ENCODE results near the gene KDM2A.
"Not testable (repeated sequence)": the region's sequence is repeated elsewhere in the genome, so short reads cannot be mapped to it uniquely, and the experiment has no call there.

Gene KDM2A

DNA sequence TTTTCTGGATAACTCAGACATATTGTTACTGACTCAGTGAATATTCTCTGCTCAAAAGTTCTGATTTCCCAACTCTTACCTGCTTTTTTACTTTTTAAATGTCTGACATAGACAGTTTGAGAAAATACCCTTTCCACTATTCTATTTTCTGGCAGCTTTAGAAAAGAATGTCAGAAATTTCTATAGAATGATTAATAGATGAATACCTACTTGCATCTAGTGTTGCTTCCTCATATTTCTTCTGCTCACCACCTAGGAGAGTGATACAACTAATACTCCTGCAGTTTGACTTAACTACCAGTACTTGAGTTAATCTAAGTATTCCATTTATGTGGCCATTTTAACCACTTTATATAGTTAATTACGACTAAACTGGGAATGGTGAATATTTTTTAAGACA lies 55.2 kb downstream of the KDM2A start:
- no peak for DNase-seq

DNA sequence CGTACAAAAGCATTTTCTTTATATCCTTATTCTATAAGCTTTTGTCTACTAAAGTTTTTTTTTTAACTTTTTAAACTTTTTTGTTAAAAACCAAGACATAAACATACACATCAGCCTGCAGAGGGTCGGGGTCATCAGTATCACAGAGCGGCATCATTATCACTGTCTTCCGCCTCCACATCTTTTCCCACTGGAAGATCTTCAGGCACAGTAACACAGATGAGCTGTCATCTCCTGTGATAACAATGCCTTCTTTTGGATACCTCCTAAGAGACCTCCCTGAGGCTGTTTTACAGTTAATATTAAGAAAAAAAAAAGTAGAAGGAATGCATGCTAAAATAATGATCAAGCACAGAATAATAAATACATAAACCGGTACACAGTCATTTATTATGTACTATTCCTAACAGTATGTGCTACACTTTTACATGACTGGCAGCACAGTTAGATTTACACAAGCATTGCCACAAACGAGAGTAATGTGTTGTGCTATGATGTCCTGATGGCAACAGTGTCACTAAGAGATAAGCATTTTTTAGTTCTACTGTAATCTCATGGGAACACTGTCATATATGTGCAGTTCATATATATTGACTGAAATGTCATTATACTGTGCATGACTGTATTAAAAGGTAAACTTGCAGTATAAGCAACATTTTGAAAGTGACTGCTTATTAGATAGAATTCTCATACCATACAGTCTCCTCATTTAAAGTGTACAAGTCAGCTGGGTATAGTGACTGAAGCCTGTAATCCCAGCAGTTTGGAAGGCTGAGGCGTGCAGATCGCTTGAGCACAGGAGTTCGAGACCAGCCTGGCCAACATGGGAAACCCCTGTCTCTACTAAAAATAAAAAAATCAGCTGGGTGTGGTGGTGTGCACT lies 58.6 kb downstream of the KDM2A start:
- no peak for DNase-seq

DNA sequence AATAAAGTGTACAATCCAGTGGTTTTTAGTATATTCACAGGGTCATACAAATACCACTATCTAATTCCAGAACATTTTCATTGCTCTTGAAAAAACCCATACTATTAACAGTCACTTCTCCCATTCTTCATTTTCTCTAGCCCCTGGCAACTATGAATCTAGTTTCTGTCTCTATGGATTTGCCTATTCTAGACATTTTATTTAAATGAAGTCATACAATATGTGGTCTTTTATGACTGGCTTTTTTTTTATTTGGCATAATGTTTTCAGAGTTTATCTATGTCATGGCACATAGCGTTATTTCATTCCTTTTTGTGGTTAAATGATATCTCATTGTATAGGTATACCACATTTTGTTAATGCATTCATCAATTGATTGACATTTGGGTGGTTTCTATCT lies 59.4 kb downstream of the KDM2A start:
- no peak for DNase-seq

DNA sequence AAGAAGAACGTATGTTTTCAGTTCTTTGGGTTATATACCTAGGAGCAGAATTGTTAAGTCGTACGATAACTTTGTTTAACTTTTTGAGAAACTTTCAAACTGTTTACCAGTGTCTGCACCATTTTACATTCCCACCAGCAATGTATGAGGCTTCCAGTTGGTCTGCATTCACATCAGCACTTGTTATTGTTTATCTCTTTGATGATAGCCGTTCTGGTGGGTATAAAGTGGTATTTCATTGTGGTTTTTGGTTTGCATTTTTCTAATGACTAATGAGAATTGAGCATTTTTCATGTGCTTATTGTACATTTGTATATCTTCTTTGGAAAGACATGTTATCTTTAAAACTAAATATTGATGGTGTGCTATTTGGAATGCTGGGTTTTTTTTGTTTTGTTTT lies 59.8 kb downstream of the KDM2A start:
- DNase-seq: no peak

DNA sequence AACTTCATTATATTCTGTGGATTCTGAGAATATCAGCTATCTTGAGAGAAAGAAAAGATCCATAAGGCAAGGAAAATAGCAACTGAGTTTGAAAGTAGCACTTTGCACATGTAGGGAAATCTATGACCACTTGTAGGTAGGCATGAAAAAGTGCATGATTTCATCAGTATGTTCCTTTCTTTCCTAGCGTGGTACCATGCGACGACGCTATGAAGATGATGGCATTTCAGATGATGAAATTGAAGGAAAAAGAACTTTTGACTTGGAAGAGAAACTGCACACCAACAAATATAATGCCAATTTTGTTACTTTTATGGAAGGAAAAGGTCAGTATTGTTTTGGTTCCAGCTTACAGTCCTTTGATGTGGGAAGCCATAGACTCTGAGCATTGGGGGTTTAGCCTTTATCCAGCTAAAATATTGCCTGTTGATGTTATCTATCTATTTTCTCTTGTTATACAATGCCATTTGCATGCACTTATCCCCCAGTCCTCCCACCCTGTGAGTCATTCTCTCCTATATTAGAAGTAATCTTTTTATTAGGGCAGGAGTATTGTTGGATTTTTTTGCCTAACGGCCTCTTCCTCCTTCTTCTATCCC lies 60.9 kb downstream of the KDM2A start:
- no peak for DNase-seq

DNA sequence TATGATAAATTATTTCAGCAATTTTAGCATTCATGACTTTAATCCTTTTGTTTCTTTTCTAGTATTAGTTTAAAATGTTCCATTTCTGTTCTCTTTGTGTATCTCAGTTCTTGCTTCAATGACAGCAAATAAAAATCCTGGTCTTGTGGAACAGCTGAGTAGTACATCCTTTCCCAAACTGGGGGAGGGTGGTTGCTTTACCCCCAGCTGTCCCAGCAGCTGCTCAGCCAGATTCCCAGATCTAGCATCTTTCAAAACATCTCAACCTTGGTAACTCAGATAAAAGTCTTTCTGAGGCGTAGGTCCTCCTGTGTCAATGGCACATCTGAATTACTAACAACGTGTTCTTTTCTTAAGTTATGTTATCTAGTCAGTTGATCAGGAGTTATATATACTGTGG lies 75.0 kb downstream of the KDM2A start:
- no peak for DNase-seq

DNA sequence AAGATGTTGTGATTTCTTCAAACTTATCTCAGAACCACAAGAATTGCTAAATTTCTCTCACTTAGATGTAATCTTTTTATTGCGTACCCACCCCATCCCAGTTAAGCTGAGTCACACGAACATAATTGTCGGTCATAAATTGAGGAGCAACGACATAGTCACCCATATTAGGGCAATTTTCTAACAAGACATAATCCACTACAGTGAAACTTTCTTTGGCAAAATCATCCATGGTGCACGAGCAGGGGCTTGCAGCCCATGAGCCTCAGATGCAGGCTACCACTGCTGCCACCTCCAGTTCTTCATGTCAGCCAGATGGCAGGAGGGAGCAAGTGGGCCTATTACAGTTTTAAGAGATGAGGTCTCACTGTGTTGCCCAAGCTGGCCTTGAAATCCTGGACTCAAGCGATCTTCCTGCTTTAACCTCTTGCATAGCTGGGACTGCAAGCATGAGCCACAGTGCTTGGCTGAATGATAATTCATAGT lies 77.0 kb downstream of the KDM2A start:
- DNase-seq: no peak

DNA sequence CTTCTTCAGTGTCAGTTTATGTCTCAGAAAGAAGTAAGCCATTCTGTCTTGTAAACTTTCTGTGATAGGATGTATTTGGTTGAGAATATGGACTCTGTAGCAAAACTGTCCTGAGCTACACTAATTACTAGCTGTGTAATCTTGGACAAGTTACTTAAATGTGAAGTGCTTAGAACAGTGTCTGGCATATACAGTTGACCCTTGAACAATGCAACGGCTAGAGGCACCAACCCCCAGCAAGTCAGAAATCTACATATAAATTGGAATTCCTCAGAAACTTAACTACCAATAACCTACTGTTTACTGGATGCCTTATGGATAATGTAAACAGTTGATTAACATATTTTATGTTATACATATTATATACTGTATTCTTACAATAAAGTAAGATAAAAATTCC lies 78.5 kb downstream of the KDM2A start:
- DNase-seq: no peak

DNA sequence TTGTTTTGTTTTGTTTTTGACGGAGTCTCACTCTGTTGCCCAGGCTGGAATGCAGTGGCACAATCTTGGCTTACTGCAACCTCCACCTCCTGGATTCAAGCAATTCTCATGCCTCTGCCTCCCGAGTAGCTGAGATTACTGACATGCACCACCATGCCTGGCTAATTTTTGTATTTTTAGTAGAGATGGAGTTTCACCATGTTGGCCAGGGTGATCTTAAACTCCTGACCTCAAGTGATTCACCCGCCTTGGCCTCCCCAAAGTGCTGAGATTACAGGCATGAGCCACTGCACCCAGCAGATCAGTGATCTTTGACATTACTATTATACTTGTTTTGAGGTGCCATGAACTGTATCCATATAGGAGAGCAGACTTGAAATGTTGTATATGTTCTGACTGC lies 79.7 kb downstream of the KDM2A start:
- not testable (repeated sequence) for DNase-seq

DNA sequence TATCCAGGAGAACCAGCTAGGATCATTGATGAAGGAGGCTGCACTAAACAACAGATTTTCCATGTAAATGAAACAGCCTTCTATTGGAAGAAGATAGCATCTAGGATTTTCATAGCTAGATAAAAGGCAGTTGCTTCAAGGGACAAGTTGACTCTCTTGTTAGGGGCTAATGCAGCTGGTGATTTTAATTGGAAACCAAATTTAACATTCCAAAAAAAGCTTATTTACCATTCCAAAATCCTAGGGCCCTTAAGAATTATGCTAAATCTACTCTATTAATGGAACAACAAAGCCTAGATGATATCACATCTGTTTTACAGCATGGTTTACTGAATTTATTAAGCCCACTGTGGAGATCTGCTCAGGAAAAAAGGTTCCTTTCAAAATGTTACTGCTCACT lies 80.7 kb downstream of the KDM2A start:
- DNase-seq: no peak

DNA sequence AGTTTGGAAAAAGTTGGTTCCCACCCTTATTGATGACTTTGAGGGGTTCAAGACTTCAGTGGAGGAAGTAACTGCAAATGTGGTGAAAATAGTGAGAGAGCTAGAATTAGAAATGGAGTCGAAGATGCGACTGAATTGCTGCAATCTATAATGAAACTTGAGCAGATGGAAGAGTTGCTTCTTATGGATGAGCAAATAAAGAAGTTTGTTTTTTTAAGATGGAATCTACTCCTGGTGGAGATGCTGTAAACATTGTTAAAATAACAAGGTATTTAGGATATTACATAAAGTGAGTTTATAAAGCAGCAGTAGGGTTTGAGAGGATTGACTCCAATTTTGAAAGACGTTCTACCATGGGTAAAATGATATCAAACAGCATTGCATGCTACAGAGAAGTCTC lies 83.0 kb downstream of the KDM2A start:
- no peak for DNase-seq

DNA sequence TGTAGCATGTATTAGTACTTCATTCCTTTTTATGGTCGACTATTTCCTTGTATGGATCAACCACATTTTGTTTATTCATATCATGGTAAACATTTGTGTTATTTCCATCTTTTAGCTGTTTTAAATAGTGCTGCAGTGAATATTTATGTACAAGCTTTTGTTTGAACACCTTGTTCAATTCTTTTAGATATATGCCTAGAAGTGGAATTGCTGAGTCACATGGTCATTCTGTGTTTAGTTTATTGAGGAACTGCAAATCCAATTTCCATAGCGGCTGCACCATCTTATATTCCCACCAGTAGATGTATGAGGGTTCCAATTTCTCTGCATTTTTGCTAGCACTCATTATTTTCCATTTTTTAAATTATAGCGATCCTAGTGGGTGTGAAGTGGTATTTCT lies 85.8 kb downstream of the KDM2A start:
- no peak for DNase-seq

DNA sequence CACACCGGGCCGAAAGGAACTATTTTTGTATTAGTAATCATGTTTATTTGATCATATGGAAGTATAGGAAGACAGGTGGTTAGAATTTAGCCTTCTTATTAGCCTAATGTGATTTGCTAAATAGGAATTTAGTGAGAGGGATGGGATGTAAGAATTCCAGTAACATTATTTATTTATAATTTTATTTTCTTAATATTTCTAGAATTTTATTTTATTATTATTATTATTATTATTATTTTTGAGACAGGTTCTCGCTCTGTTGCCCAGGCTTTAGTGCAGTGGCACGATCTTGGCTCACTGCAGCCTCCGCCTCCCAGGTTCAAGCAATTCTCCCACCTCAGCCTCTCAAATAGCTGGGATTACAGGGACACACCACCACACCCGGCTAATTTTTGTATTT lies 90.2 kb downstream of the KDM2A start:
- not testable (repeated sequence) for DNase-seq

DNA sequence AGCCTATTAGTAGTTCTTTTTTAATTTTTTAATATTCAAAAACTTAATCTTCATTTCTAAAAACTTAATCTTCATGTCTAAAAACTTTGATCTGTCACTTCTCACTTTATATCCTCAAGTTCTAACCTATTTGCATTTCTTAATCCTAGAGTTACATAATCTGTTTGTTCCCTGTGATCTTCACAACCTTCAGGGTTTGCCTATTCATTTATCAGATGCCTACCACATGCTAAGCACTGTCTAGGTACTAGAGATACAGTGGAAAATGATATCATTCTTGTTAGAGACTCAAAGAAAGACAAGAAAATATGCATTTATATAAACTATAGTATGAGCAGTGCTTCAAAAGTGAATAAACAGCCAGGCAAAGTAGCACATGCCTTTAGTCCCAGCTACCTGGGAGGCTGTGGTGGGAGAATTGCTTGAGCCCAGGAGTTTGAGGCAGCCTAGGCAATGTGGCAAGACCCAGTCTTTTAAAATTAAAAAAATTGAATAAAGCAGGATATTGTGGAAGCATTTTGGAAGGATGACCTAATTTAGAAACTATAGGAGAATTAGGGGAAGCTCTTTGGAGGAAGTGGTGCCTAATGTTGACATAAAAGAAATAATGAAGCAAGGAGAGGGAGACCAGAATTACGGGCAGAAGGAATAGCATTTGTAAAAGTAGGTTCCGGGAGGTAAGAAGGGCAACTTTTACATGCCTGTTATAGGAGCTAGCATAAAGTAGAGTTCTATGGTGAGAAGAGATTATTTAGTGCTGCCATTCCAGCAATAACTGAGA lies 92.8 kb downstream of the KDM2A start:
- no peak for DNase-seq

DNA sequence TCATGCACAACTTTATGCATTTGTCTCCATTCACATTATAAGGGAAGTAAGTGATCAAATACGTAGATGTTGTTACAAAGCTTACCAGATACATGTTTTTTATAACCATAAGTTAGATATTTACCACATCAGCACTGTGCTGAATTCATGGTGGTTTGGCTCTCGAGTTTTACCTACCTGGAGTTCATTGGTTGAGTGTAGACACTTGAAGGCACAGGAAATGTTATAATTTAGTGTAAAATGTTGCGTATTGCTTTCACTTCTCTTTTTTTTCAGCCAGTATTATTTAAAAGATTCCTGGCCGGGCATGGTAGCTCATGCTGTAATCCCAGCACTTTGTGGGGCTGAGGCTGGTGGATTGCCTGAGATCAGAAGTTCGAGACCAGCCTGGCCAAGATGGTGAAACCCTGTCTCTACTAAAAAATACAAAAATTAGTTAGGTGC lies 94.1 kb downstream of the KDM2A start:
- no peak for DNase-seq

DNA sequence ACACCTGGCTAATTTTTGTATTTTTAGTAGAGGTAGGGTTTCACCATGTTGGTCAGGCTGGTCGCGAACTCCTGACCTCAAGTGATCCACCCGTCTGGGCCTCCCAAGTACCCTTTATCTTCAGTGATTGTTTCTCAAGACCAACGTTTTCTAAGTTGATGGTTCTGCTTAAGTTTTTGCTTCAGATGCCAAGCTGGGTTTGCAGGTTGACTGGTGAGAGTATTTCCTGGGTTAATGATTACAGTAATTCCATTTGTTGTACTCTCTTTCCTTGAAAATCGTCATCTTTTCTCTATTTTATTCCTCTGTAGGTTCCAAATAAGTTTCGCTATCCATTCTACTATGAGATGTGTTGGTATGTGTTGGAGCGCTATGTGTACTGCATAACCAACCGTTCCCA lies 108.7 kb downstream of the KDM2A start:
- no peak for DNase-seq

DNA sequence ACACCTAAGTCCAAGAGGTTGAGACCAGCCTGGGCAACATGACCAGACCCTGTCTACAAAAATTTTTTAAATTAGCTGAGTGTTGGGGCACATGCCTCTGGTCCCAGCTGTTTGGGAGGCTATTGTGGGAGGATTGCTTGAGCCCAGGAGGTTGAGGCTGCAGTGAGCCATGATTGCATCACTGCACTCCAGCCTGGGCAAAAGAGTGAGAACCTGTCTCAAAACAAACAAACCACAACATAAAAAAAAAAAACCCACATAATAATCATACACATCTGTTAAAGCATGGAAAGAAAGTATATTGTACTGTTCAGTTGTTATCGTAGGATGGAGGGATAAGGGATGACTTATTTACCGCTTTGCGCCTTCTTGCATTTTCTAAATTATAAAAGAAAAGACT lies 111.3 kb downstream of the KDM2A start:
- no peak for DNase-seq

DNA sequence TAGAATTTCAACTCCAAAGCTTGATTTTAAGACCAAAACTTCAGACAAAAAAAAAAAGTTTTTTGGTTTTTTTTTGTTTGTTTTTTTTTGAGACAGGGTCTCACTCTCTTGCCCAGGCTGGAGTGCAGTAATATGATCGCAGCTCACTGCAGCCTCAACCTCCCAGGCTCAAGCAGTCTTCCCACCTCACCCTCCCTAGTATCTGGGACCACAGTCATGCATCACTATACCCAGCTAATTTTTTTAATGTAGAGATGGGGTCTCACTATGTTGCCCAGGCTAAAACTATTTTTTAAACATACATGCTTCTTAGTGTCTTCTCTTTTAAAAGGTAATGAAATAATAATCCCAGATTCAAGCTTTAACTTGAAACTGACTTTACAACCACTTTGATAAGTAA lies 111.8 kb downstream of the KDM2A start:
- no peak for DNase-seq

DNA sequence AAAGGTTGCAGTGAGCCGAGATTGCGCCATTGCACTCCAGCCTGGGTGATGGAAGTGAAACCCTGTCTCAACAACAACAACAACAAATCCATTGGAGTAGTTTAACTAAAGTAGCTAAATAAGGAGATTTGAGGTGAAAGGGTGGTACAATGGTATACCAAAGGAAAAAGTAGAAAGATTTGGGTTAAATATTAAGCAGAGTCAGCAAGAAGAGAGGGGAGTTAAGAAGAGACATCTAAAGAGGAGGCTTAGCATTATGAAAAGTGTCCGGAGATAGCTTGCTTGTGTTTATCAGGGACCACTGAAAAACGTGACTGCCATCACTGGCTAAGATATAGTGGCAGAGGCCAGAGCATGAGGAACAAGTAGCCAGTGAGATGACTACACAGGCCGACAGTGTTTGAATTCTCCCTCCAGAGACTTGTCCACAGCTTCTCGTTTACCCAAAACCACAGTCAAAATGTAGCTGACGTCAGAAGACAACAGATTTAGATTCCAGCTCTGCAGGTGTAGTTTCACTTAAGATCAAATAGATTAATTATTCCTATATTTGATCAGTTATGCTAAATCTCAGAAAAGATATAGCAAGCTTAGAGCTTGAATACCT lies 114.6 kb downstream of the KDM2A start:
- DNase-seq: no peak

DNA sequence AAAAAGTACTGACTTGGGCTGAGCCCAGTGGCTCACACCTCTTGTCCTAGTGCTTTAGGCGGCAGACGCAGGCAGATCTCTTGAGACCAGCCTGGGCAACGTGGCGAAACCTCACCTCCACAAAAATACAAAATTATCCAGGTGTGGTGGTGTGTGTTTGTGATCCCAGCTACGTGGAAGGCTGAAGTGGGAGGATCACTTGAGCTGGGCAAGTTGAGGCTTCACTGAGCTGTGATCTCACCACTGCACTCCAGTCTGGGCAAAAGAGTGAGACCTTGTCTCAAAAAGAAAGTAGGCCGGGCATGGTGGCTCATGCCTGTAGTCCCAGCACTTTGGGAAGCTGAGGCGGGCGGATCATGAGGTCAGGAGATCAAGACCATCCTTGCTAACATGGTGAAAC lies 115.5 kb downstream of the KDM2A start:
- DNase-seq: not testable (repeated sequence)

DNA sequence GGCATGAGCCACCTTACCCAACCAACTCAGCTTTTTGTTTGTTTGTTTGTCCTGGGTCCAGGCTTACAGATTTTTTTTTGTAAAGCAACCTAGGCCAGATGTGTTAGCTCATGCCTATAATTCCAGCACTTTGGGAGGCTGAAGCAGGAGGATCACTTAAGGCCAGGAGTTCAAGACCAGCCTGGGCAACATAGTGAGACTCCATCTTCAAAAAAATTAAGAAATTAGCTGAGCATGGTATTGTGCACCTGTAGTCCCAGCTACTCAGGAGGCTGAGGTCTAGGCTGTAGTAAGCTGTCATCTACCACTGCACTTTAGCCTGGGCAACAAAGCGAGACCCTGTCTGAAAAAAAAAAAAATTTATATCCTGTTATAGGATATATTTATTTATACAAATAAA lies 118.5 kb downstream of the KDM2A start:
- no peak for DNase-seq

DNA sequence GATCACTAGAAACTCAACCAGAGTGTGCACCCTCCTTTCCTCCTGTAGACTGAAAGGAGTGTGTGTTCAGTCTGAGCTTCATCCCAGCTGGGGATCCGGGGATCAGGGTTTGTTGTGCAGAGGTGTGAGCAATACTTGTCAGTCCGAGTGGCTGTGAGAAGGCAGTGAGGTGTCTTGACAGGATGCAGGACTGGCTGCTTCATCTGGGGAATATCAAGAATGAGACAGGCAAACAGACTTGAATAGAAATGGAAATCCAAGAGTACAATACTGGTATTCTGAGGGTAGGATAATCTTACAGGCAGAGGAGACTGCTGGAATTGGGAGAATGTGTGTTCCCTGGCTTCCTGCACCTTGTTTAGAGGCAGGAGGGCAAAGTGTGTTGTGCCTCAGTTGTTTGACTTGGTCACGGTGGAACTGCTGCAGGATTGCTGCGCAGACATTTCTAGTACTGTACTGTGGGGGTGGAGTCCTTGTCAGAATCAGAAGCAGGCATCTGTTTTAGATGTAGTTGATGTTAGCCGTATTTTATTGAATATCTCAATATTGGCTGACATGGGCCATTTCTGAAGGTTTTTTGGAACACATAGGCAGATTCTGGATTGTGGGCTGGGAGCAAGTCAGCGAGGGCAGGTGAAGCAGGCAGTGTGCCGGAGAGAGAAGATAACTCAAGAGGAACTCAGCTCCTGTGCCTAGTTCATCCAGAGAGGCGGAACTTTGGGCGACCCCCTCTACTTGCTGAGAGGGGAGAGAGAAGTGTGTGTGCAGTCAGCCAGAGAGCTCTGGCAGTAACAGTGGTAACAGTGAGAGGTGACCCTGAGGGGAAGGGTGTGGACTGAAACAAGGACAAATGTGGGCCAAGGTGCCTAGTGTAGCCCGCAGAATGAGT lies 120.1 kb downstream of the KDM2A start:
- DNase-seq: no peak

All from stimulated activated CD4-positive, alpha-beta T cell treated with anti-CD3 and anti-CD28 coated beads, Interleukin-4, amount 100 ng/mL, for 24 hours (primary cell).